SIG-M5 treated with dmso at 0.1 percent for 504 hours (cell line): ENCODE results near the gene DCP1B.
"Not testable (repeated sequence)": the region's sequence is repeated elsewhere in the genome, so short reads cannot be mapped to it uniquely, and the experiment has no call there.

Source experiments
- DNase-seq: peaks from one replicate; lab custom pipeline; 2025; ENCODE audit not compliant: unreplicated experiment; lab: John Stamatoyannopoulos, UW

Gene DCP1B

GRCh38 chr12:1977588-1977987 is 26.7 kb downstream of the DCP1B start:
- DNase-seq = no peak

GRCh38 chr12:1977109-1977508 is 27.1 kb downstream of the DCP1B start:
- no peak for DNase-seq

- no peak for DNase-seq
Measured at GRCh38 chr12:1974812-1975211, 29.4 kb downstream of the DCP1B start.

- no peak for DNase-seq
Measured at GRCh38 chr12:1972856-1973317, 31.4 kb downstream of the DCP1B start.

GRCh38 chr12:1972260-1972659 is 32.0 kb downstream of the DCP1B start:
- DNase-seq = no peak

GRCh38 chr12:1970331-1970900 is 33.8 kb downstream of the DCP1B start:
- DNase-seq = no peak

- no peak for DNase-seq
Measured at GRCh38 chr12:1966561-1967226, 37.6 kb downstream of the DCP1B start.

- no peak for DNase-seq
Measured at GRCh38 chr12:1965916-1966315, 38.3 kb downstream of the DCP1B start.

GRCh38 chr12:1962051-1963020 is 41.9 kb downstream of the DCP1B start:
- DNase-seq = no peak

- no peak for DNase-seq
Measured at GRCh38 chr12:1956716-1957115, 47.5 kb downstream of the DCP1B start.

GRCh38 chr12:1949771-1950470 is 54.3 kb downstream of the DCP1B start:
- DNase-seq = peak; percentile 16

- DNase-seq = no peak
Measured at GRCh38 chr12:1948883-1949282, 55.4 kb downstream of the DCP1B start.

GRCh38 chr12:1947081-1947480 is 57.2 kb downstream of the DCP1B start:
- DNase-seq = no peak

GRCh38 chr12:1946296-1946695 is 58.0 kb downstream of the DCP1B start:
- no peak for DNase-seq

- not testable (repeated sequence) for DNase-seq
Measured at GRCh38 chr12:1945502-1945901, 58.8 kb downstream of the DCP1B start.

- peak; percentile 77 for DNase-seq
Measured at GRCh38 chr12:1939801-1940607, 64.3 kb downstream of the DCP1B start.

GRCh38 chr12:1939331-1939730 is 64.9 kb downstream of the DCP1B start:
- DNase-seq = no peak

- no peak for DNase-seq
Measured at GRCh38 chr12:1937481-1938224, 66.6 kb downstream of the DCP1B start.
